Kidney (tissue), 14 donors: ENCODE data around the gene FAM216A. TPM values are rescaled to one million over a fixed set of nuclear protein-coding genes. Genes with fewer than 3 reads are reported as not detected.
"Not testable (repeated sequence)": the region's sequence is repeated elsewhere in the genome, so short reads cannot be mapped to it uniquely, and the experiment has no call there.

Source experiments
- DNase-seq, 5 donors: peaks; one replicate each; pipeline ENCODE4 v3.0.0-alpha.2; 2013 to 2020
- FAIRE-seq: peaks from 2 replicates; lab custom pipeline; 2012; peaks lifted over from hg19 to GRCh38; lab: Jason Lieb, UNC
- H3K27ac ChIP-seq, 2 donors: one replicate each; pipeline ENCODE4 v1.7.0; 2013; ENCODE audit warnings: low read depth in 2 of 2, low read length in 2 of 2, inconsistent platforms in 1 of 2
- H3K27me3 ChIP-seq: one replicate; pipeline ENCODE4 v1.7.1; 2013; ENCODE audit warnings: low read length, inconsistent platforms; ENCODE audit not compliant: control insufficient read depth, insufficient read depth
- H3K36me3 ChIP-seq, 3 donors: one replicate each; pipeline versions ENCODE4 v1.7.0 to v1.7.1; 2013; ENCODE audit warnings: low read length in 3 of 3, control low read depth in 1 of 3, inconsistent platforms in 1 of 3; ENCODE audit not compliant: insufficient read depth in 3 of 3, control insufficient read depth in 2 of 3
- H3K4me1 ChIP-seq, 3 donors: one replicate each; pipeline versions ENCODE4 v1.7.0 to v1.7.1; 2013; ENCODE audit warnings: low read length in 3 of 3, inconsistent platforms in 1 of 3, low read depth in 1 of 3; ENCODE audit not compliant: control insufficient read depth in 2 of 3, insufficient read depth in 2 of 3
- H3K4me3 ChIP-seq, 3 donors: one replicate each; pipeline versions ENCODE4 v1.7.0 to v1.8.1; 2013; ENCODE audit warnings: low read length in 3 of 3, control low read depth in 1 of 3, inconsistent platforms in 1 of 3
- H3K9ac ChIP-seq, 3 donors: one replicate each; pipeline versions ENCODE4 v1.7.0 to v1.7.1; 2013; ENCODE audit warnings: low read length in 3 of 3, control low read depth in 1 of 3, inconsistent platforms in 1 of 3
- H3K9me3 ChIP-seq, 3 donors: one replicate each; pipeline versions ENCODE4 v1.7.0 to v1.7.1; 2013; ENCODE audit warnings: low read length in 3 of 3, control low read depth in 1 of 3, inconsistent platforms in 1 of 3; ENCODE audit not compliant: control insufficient read depth in 2 of 3, insufficient read depth in 1 of 3
- intact Hi-C: fragments of 100-400 bp; cut with DNase I; formaldehyde crosslinking; loops from one replicate; pipeline ENCODE4 v1.11.1; 2022
- polyA plus RNA-seq: library from polyadenylated mRNA; stranded (reverse); fragments of 350-450 nt; fragmentation: Illumina TruSeq; extraction: RNeasy Lipid Tissue Mini Kit (QIAGEN cat#74804); gene quantifications from one replicate; pipeline ENCODE4 v1.2.3, GENCODE V29; 2014; ENCODE audit warnings: low read depth, low replicate concordance; ENCODE audit not compliant: insufficient read depth
- total RNA-seq: library from RNA; stranded (reverse); fragmentation: NEBNext Ultra II Directional; extraction: Animal tissue kit (Norgen Biotek cat#: 25700); gene quantifications from one replicate; pipeline ENCODE4 v1.2.1, GENCODE V29; 2021
- TF ChIP-seq, protein P1 (sequence below): IDR thresholded peaks from 3 replicates; pipeline ENCODE4 v1.5.1; 2012; ENCODE audit warnings: mild to moderate bottlenecking, moderate library complexity, borderline replicate concordance; ENCODE audit not compliant: insufficient read depth; ENCODE audit errors: extremely low read depth
- donor health status: control.
- donor health status: control.
- donor health status: control.
- donor health status: control.
- donor health status: control.
- donor health status: DM: yes; HTN: yes; CAD: no.
- donor health status: Normal renal cell carcinoma (clear cell type).

FAM216A gene
- total and polyA plus RNA-seq, 2 donors from 2014 or later = 4.0 to 4.6 TPM

DNA sequence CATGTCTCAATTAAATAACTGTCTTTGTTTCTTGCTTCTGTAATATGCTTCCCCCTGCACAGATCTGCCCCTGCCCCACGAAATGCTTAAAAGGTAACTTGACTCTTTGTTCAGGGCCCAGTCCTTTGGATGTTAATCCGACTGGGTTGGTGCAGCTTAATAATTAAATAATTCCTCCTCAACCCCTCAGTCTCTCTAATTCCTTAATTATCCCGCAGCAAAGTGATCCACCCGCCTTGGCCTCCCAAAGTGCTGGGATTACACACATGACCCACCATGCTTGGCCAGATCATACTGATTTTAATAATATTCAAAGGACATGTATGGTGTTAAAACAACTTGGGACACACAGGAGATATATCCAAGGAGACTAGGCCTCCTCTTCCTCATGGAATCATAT, 46.9 kb upstream of the FAM216A start:
- no peaks in the 10 kb centered on the region for H3K9me3 ChIP-seq
- H3K27me3 ChIP-seq = no peaks in the 10 kb centered on the region
- no peak overlapping the region for H3K9ac ChIP-seq
- DNase-seq = no peak
- no peaks in the 10 kb centered on the region for H3K36me3 ChIP-seq
- no peak overlapping the region for H3K27ac ChIP-seq
- FAIRE-seq = no peak
- intact Hi-C loops = loop anchor here (10.0 kb wide), 1 partner anchor 327 kb away; no protein-coding TSS in a partner anchor
- H3K4me1 ChIP-seq = no peaks in the 10 kb centered on the region
- TF ChIP-seq, protein P1, sequence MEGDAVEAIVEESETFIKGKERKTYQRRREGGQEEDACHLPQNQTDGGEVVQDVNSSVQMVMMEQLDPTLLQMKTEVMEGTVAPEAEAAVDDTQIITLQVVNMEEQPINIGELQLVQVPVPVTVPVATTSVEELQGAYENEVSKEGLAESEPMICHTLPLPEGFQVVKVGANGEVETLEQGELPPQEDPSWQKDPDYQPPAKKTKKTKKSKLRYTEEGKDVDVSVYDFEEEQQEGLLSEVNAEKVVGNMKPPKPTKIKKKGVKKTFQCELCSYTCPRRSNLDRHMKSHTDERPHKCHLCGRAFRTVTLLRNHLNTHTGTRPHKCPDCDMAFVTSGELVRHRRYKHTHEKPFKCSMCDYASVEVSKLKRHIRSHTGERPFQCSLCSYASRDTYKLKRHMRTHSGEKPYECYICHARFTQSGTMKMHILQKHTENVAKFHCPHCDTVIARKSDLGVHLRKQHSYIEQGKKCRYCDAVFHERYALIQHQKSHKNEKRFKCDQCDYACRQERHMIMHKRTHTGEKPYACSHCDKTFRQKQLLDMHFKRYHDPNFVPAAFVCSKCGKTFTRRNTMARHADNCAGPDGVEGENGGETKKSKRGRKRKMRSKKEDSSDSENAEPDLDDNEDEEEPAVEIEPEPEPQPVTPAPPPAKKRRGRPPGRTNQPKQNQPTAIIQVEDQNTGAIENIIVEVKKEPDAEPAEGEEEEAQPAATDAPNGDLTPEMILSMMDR = no peak
- no peak overlapping the region for H3K4me3 ChIP-seq

- Histone ChIP-seq H3K4me1 (no peaks in the 10 kb centered on the region), H3K27me3 (no peaks in the 10 kb centered on the region), H3K27ac (no peak overlapping the region), H3K4me3 (no peak overlapping the region), H3K9me3 (no peaks in the 10 kb centered on the region), H3K9ac (no peak overlapping the region), H3K36me3 (no peaks in the 10 kb centered on the region)
- intact Hi-C loops = loop anchor here (10.0 kb wide), 1 partner anchor 329 kb away; no protein-coding TSS in a partner anchor
- FAIRE-seq (no peak), DNase-seq (no peak)
- TF ChIP-seq, protein P1 = no peak
Measured at GRCh38 chr12:110424237-110424636, 44.4 kb upstream of the FAM216A start.

GRCh38 chr12:110426406-110426805, 42.2 kb upstream of the FAM216A start:
- no peak overlapping the region for H3K9ac ChIP-seq
- no peaks in the 10 kb centered on the region for H3K4me1 ChIP-seq
- intact Hi-C loops = loop anchor here (10.0 kb wide), 1 partner anchor 332 kb away; no protein-coding TSS in a partner anchor
- DNase-seq (no peak), FAIRE-seq (no peak)
- TF ChIP-seq, protein P1 = no peak
- H3K4me3 ChIP-seq = no peak overlapping the region
- H3K9me3 ChIP-seq = no peaks in the 10 kb centered on the region
- no peaks in the 10 kb centered on the region for H3K36me3 ChIP-seq
- no peaks in the 10 kb centered on the region for H3K27me3 ChIP-seq
- no peak overlapping the region for H3K27ac ChIP-seq

DNA sequence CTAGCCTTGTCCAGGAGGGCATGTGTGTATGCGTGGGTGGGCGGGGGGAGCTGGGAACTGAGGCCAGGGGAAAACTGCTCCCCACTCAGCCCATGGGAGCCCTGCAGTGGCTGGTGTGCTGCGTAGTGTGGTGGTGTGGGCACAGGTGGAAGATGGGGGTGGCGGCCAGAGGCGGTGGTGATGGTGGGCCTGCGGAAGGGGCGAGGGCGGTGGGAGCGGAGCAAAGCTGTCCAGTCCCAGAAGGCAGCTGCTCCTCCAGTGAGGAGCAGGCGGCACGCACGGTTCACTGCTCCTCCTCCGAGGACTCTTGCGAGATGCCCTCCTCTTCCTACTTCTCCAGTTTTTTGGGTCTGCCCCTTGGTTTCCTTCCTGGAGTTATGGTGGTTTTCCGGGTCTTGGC, 39.0 kb upstream of the FAM216A start:
- not testable (repeated sequence) for H3K9me3 ChIP-seq, H3K36me3 ChIP-seq, H3K9ac ChIP-seq, DNase-seq, H3K27ac ChIP-seq, H3K4me3 ChIP-seq, H3K27me3 ChIP-seq, FAIRE-seq, H3K4me1 ChIP-seq
- intact Hi-C loops = loop anchor here (10.0 kb wide), 1 partner anchor 335 kb away; no protein-coding TSS in a partner anchor
